ENCODE data around the gene APLF.

The APLF gene

GRCh38 chr2:68453761-68454360, 13.5 kb upstream of the APLF start:
- no peak for TF ChIP-seq CTCF (IDR thresholded peaks at IDR 0.05; ENCODE audit: low read depth, low read length, missing control alignments)
- H3K4me3 ChIP-seq (ENCODE audit: low read depth, low read length): no peak overlapping the region
- DNase-seq (ENCODE audit: low read depth): no peak

DNA sequence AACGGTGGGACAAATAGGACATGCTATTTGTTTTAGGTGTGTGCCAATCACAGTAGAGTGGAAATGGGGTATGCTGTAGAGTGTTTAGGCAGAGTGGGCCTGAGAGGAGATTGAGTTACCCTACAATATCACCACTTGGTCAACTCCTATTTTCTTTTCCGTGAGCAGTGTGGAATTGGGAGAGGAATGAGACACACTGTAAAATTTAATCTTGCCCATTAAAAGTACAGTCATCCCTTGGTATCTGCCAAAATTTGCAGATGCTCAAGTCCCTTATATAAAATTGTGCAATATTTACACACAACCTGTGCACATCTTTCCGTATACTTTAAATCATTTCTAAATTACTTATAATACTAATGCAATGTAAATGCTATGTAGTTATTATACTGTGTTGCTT, 12.7 kb upstream of the APLF start:
- no peak for TF ChIP-seq CTCF (IDR thresholded peaks at IDR 0.05; ENCODE audit: low read depth, low read length, missing control alignments)
- DNase-seq (ENCODE audit: low read depth): no peak
- H3K4me3 ChIP-seq (ENCODE audit: low read depth, low read length): no peak overlapping the region

DNA sequence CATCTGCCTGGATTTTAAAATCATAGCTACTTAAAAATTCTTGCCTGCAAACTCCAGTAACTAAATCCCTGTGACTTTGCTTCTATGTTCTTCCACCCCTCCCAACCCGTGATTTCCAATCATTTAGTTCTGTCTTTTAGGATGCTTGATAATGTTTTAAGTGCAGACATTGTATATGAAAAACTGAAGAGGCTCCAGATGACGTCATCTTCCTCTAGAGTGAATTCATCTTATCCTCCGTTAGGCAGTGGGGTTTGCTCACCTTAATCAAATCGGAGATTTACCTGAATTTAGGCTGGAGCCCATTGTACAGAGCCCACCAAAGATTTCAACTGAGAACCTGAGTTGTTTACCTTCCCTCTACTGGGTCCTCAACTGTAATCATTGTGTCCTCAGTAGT, 11.2 kb upstream of the APLF start:
- no peak overlapping the region for H3K4me3 ChIP-seq (ENCODE audit: low read depth, low read length)
- no peak for TF ChIP-seq CTCF (IDR thresholded peaks at IDR 0.05; ENCODE audit: low read depth, low read length, missing control alignments)
- DNase-seq (ENCODE audit: low read depth): no peak

- no peak for DNase-seq (ENCODE audit: low read depth)
- no peak overlapping the region for H3K4me3 ChIP-seq (ENCODE audit: low read depth, low read length)
- no peak for TF ChIP-seq CTCF (IDR thresholded peaks at IDR 0.05; ENCODE audit: low read depth, low read length, missing control alignments)
Measured at GRCh38 chr2:68458981-68459380, 8.4 kb upstream of the APLF start.

- no peak overlapping the region for H3K4me3 ChIP-seq (ENCODE audit: low read depth, low read length)
- peak; percentile 67 for TF ChIP-seq CTCF (IDR thresholded peaks at IDR 0.05; ENCODE audit: low read depth, low read length, missing control alignments)
- no peak for DNase-seq (ENCODE audit: low read depth)
Measured at GRCh38 chr2:68463287-68463877, 4.0 kb upstream of the APLF start.

DNA sequence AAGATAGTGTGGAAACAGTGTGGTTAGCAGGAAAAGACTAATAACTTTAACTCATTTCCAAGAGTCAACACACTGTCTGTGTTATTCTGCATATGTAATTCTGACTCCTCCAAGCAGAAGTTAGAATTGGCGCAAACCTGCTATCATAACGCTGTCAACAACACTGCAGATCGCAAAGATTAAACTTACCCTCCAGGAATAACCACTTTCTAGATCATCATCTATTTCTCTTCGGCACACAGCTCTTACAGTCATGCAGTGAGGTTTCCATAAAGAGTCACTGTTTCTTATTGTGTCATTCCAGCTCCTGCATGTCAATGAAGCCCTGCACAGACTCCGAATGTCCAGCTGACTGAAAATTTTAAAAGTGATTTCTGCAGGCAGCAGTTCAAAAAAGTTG, 2.7 kb upstream of the APLF start:
- no peak for DNase-seq (ENCODE audit: low read depth)
- no peak overlapping the region for H3K4me3 ChIP-seq (ENCODE audit: low read depth, low read length)
- TF ChIP-seq CTCF (IDR thresholded peaks at IDR 0.05; ENCODE audit: low read depth, low read length, missing control alignments): no peak
